ENCODE data around the gene BTBD9. TPM values are rescaled to one million over a fixed set of nuclear protein-coding genes. Genes with fewer than 3 reads are reported as not detected.

The BTBD9 gene
- total and polyA plus RNA-seq, 2 experiments from 2014 or later = 8.4 to 10.1 TPM

GRCh38 chr6:38176797-38177751 lies 462.7 kb downstream of the BTBD9 start:
- Histone ChIP-seq H3K27ac (no peak overlapping the region), H3K9me3 (ENCODE audit: low read depth) (no peaks in the 10 kb centered on the region), H3K36me3 (no peaks in the 10 kb centered on the region), H3K4me1 (ENCODE audit: low read depth) (peaks cover 10% of the 10 kb centered on the region), H3K4me3 (no peak overlapping the region), H3K27me3 (no peaks in the 10 kb centered on the region)
- peak in 1 of 2 donors; percentile 20 for DNase-seq (ENCODE audit: low read depth in 1 of 2, low spot score in 1 of 2)
- TF ChIP-seq CTCF (IDR thresholded peaks at IDR 0.05; ENCODE audit: low read depth, low read length) = no peak

- DNase-seq (ENCODE audit: low read depth in 1 of 2, low spot score in 1 of 2) = no peak
- Histone ChIP-seq H3K9me3 (ENCODE audit: low read depth) (no peaks in the 10 kb centered on the region), H3K27me3 (no peaks in the 10 kb centered on the region), H3K27ac (no peak overlapping the region), H3K4me1 (ENCODE audit: low read depth) (peaks cover 10% of the 10 kb centered on the region), H3K36me3 (no peaks in the 10 kb centered on the region), H3K4me3 (no peak overlapping the region)
- TF ChIP-seq CTCF (IDR thresholded peaks at IDR 0.05; ENCODE audit: low read depth, low read length) = no peak
Measured at GRCh38 chr6:38175786-38176185, 463.9 kb downstream of the BTBD9 start.

- TF ChIP-seq CTCF (IDR thresholded peaks at IDR 0.05; ENCODE audit: low read depth, low read length) = no peak
- Histone ChIP-seq H3K27ac (no peak overlapping the region), H3K9me3 (ENCODE audit: low read depth) (no peaks in the 10 kb centered on the region), H3K27me3 (no peaks in the 10 kb centered on the region), H3K4me1 (ENCODE audit: low read depth) (peaks cover 10% of the 10 kb centered on the region), H3K4me3 (no peak overlapping the region), H3K36me3 (no peaks in the 10 kb centered on the region)
- DNase-seq (ENCODE audit: low read depth in 1 of 2, low spot score in 1 of 2) = no peak
Measured at GRCh38 chr6:38174806-38175495, 464.8 kb downstream of the BTBD9 start.

- H3K9me3 ChIP-seq (ENCODE audit: low read depth) = no peaks in the 10 kb centered on the region
- TF ChIP-seq CTCF (IDR thresholded peaks at IDR 0.05; ENCODE audit: low read depth, low read length) = no peak
- no peaks in the 10 kb centered on the region for H3K27me3 ChIP-seq
- no peak overlapping the region for H3K4me3 ChIP-seq
- no peak overlapping the region for H3K27ac ChIP-seq
- H3K4me1 ChIP-seq (ENCODE audit: low read depth) = peaks cover 10% of the 10 kb centered on the region
- no peak for DNase-seq (ENCODE audit: low read depth in 1 of 2, low spot score in 1 of 2)
- H3K36me3 ChIP-seq = no peaks in the 10 kb centered on the region
Measured at GRCh38 chr6:38174315-38174714, 465.4 kb downstream of the BTBD9 start.

GRCh38 chr6:38173909-38174308 lies 465.8 kb downstream of the BTBD9 start:
- Histone ChIP-seq H3K4me1 (ENCODE audit: low read depth) (peaks cover 10% of the 10 kb centered on the region), H3K9me3 (ENCODE audit: low read depth) (no peaks in the 10 kb centered on the region)
- no peak for TF ChIP-seq CTCF (IDR thresholded peaks at IDR 0.05; ENCODE audit: low read depth, low read length)

More at GRCh38 chr6:38173909-38174308, 465.8 kb downstream of the BTBD9 start:
- Histone ChIP-seq H3K4me3 (no peak overlapping the region), H3K27me3 (no peaks in the 10 kb centered on the region), H3K36me3 (no peaks in the 10 kb centered on the region), H3K27ac (no peak overlapping the region)
- DNase-seq (ENCODE audit: low read depth in 1 of 2, low spot score in 1 of 2) = no peak
